Measurements from ENCODE around the gene CST6.
"Not testable (repeated sequence)": the region's sequence is repeated elsewhere in the genome, so short reads cannot be mapped to it uniquely, and the experiment has no call there.

Gene CST6

DNA sequence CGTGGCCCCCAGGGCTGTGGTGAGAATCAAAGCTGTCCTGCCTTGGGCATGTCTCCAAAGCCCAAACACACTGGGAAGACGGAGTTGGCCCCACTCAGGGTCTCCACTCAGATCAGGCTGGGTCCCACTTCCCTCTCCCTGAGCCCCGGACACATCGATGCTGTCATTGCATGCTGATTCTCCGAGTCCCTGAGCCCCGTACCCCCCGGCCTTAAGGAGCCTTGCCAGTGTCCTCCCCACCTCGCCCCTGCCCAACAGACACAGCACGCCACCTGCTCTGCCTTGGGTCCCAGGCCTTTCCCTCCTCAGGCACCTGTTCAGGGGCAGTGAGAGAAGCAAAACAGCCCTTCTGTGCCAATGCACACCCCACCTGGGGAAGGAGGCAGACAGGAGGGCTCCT lies 24.5 kb upstream of the CST6 start:
- no peak for DNase-seq

GRCh38 chr11:65988791-65989592 lies 22.8 kb upstream of the CST6 start:
- peak; percentile 86 for DNase-seq

DNA sequence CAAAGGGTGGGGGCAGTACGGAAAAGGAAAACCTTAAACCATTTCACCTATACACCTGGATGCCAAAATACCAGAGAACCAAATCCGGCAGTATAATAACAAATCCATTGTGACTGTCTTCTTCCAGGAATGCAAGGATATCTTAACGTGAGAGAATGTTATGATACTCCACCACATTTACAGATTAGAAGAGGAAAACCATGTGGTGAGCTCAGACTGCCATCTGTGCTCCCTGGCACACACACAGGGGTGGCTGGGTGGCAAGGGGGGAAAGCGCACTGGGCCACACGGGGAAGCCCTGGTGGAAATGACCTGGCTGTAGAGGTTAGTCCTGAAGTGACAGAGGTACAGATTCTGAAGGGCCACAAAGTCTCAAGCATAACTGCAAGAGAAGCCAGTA lies 19.8 kb upstream of the CST6 start:
- DNase-seq = no peak

DNA sequence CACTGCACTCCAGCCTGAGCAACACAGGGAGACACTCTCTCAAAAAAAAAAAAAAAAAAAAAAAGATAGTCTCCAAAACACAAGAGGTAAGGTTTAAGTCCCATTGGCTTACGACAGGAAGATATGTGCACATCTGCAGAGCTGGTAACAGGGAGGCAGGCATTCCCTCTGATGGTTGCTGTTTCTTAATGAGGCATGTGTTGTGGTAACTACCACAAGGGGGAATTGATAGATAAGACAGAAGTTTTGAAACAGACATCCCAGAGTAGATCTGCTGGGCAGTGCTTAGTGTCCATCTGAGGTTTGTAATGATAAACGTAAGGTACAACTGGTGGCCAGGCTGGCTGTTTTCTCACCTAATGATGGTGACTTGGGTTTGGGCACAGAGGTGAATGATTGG lies 14.5 kb upstream of the CST6 start:
- no peak for DNase-seq

DNA sequence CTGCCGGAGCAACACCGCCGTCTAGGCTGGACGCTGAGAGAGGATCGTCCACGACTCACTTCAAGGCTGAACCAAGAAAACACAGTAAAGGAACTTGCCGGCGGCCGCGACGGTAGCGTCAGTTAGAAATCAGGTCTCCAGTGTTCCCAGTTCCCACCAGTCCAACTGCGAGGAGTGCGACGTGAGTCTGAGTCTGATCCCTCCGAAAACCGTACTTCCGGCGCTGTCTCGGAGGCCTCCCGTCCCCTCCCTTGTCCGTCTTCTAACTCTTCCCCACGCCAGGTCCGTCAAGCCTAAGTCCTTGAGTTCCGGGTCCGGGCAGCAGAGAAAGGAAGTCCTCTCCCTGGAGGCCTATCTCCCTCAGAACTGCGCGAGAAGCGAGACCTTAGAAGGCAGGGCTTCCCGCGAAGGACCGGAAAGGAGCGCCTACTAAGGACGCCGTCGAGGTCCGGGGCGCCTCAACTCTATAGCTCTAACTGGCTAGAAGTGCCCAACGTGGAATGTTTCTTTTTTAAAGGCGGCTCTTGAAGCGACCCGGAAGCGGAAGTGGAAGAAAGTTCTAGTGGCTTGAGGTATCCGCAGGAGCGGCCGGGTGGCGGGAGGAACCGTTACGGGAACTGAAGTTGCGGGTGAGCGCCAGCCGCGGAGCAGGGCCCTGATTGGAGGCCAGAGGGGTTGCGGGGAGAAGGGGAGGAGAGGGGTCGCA lies 9.7 kb upstream of the CST6 start, which contains the start of the genes BANF1 and EIF1AD:
Gene BANF1 (plus strand): TSS at position 562 of the 706 bp plus-strand sequence. CDS start 748 bp downstream, outside the sequence.
Gene EIF1AD (minus strand): TSS at position 216 of the 706 bp plus-strand sequence. CDS start 1,768 bp downstream, outside the sequence.
- peak; percentile 81 for DNase-seq

DNA sequence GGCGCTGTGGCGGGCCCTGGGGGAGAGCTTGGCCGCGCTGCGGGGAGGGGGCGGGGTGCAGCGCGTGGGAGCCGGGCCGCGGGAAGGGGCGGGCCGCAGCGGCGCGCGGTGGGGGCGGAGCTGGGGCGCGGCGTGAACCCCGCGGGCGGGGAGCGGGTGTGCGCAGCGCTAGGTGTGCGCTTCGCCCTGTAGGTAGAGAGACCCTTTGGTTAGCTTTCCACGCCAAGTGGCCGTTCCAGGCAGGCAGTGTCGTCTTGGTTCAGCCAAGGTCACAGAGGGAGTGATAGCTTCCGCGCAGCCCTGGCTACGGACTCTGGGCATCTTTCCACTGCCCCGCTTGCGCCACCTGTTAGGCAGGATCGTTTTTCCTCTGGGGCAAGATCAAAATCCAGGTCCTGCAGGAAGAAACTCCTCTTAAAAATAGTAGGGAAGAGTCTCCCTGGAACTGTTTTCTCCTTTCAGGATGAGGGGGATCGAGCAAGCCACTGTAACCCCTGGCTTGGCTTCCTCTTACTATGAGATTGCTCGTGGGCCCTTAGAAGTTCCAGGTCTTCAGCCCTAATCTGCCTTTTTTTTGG lies 9.1 kb upstream of the CST6 start:
- DNase-seq = no peak

- no peak for DNase-seq
Measured at GRCh38 chr11:66003291-66003690, 8.5 kb upstream of the CST6 start.

- no peak for DNase-seq
Measured at GRCh38 chr11:66004186-66004585, 7.6 kb upstream of the CST6 start.

DNA sequence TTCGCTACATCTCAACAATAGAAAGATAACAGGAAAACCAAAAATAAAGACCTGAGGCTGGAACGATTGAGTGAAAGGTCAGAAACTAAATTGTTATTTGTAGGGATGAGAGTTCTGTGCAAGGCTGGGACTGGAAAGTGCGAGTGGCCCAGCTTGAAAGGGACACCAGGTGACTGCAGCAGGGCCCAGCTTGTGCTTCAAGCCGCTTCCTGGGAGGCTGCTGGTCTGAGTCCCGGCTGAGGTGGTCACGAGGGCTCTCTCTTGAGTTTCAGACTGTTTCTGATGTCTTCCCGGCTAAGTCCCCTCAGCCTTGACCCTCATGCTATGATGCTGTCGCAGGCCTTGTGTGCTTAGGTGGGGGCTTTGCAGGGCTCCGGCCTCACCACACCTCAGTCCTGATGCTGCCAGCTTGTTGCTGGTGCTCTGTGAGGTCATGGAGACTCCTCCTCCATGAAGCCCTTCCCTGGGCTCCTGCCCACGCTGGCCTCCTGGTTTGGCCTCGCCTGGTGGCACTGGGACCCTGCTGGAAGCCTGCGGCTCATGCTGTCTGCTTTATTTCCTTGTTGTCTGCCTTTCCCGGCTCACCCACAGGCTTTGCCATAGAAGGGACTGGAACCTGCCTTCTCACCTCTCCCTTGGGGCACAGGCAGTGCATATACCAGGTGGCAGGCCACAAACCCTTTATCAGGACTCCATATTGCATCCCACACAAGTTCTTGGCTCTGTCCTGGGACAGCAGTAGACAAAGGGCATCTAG lies 5.5 kb upstream of the CST6 start:
- DNase-seq = no peak

- no peak for DNase-seq
Measured at GRCh38 chr11:66006891-66007176, 5.0 kb upstream of the CST6 start.

- DNase-seq = no peak
Measured at GRCh38 chr11:66007201-66007634, 4.6 kb upstream of the CST6 start.

DNA sequence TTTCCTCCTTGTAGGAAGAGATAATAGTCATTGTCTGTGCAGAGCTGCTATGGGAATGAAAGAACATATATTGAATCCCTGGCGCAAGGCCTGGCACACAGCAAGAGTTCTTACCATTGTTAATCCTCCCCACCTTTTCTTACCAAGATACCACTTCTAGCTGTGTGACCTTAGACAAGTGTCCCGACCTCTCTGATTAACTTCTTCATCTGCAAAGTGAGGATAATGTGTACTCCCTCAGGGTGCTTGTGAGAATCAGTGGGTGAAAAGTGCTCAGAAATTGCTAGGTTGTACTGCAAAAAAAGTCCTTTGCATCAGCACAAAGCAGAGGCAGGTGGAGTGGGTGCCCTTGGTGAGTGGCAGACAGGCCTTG lies 3.7 kb upstream of the CST6 start:
- no peak for DNase-seq

GRCh38 chr11:66008468-66009101 lies 3.2 kb upstream of the CST6 start:
- DNase-seq = no peak

DNA sequence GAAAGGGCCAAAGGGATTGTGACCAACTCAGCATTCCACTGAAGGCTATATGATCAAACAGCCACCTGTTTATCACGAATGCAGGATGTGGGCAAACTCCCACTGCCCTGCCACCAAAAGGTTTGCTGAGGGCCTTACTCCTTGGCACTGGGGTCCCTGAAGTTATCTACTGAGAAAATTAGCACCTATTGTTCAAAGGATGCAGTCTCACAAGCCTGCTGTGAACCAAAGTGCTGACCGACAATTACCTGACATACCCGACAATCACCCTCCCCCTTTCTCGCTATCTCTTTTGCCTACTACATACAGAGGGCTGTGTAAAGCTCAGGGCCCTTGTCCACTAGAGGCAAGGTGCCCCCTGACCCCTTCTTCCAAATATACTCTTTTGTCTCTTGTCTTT lies 1.8 kb upstream of the CST6 start:
- not testable (repeated sequence) for DNase-seq

DNA sequence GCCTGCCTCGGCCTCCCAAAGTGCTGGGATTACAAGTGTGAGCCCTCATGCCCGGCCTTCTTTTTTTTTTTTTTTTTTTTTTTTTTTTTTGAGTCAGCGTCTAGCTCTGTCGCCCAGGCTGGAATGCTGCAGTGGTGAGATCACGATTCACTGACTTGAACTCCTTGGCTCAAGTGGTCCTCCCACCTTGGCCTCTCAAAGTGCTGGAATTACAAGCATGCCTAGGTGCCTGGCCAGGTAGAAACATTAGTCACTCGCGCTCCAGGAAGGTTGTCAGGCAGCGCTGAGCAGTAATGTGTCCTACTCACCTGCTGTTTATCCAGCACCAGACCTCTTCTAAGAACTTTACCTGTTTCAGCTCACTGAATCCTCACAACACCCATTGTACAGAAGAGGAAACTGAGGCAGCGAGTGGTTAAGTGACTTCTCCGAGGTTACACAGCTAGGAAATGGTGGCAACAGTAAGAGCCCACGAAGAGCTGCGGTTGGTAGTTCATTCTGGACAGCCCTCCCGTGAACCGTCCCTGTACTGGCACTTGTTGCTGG lies 496 bp upstream of the CST6 start:
- no peak for DNase-seq

- no peak for DNase-seq
Measured at GRCh38 chr11:66012371-66012945, 650 bp downstream of the CST6 start.

- no peak for DNase-seq
Measured at GRCh38 chr11:66012946-66013761, 1.3 kb downstream of the CST6 start.

GRCh38 chr11:66013762-66014100 lies 1.9 kb downstream of the CST6 start:
- DNase-seq = no peak

GRCh38 chr11:66014804-66015453 lies 3.1 kb downstream of the CST6 start:
- DNase-seq = no peak

GRCh38 chr11:66015454-66015881 lies 3.7 kb downstream of the CST6 start:
- no peak for DNase-seq

All from T-helper 9 cell (primary cell).